HepG2 (cell line): ENCODE results near the gene CD180. TPM values are rescaled to one million over a fixed set of nuclear protein-coding genes. Genes with fewer than 3 reads are reported as not detected.

Experiments used
- ATAC-seq: fragments of 200-7000 bp; cut with Tn5 transposase; 3 replicates; pipeline ENCODE4 v1.9.1; 2020; ENCODE audit warnings: mild to moderate bottlenecking, moderate library complexity
- BruUV-seq: library from RNA; stranded (reverse); fragments of 400-500 nt; replicated peaks from 2 replicates; lab custom pipeline; 2021; lab: Mats Ljungman, UMichigan
- CTCF ChIA-PET: fragments of 300-600 bp; formaldehyde crosslinking; extraction: SDS; loops from one replicate; lab custom pipeline; 2021; ENCODE audit warnings: low total read pairs, inconsistent platforms, low intra/inter-chr PET ratio; lab: Yijun Ruan, JAX
- POLR2A ChIA-PET: fragments of 350-600 bp; sonication (Branson Sonifier 250); formaldehyde crosslinking; loops from one replicate; lab custom pipeline; 2020; ENCODE audit warnings: antibody characterized with exemption, inconsistent platforms; lab: Yijun Ruan, JAX
- DNase-seq: peaks from one replicate; pipeline ENCODE4 v3.0.0-alpha.2; 2015; ENCODE audit warnings: low spot score
- FAIRE-seq: peaks from 3 replicates; lab custom pipeline; 2011; peaks lifted over from hg19 to GRCh38; lab: Jason Lieb, UNC
- H2AFZ ChIP-seq: one replicate; pipeline ENCODE4 v1.6.1; 2011; ENCODE audit warnings: low read length, inconsistent platforms
- H3K27ac ChIP-seq: fragments of 300-600 bp; 3 replicates; pipeline ENCODE4 v1.8.0; 2011; ENCODE audit warnings: mixed run types, mild to moderate bottlenecking, mixed read lengths, low read length, inconsistent platforms; ENCODE audit not compliant: insufficient read depth; ENCODE audit errors: extremely low read length
- H3K27me3 ChIP-seq, 2 experiments: fragments of 200-600 bp in 1 of 2; 2 replicates in 1 of 2; 3 replicates in 1 of 2; pipeline versions ENCODE4 v1.6.0 to v1.8.0; 2011; ENCODE audit warnings: low read length in 2 of 2, mild to moderate bottlenecking in 2 of 2, moderate library complexity in 2 of 2, inconsistent platforms in 1 of 2; ENCODE audit not compliant: insufficient read depth in 2 of 2, control insufficient read depth in 1 of 2
- H3K36me3 ChIP-seq, 2 experiments: fragments of 200-600 bp in 1 of 2; replicated peaks in 1 of 2; 2 replicates in 1 of 2; 3 replicates in 1 of 2; pipeline versions ENCODE4 v1.5.1 to v1.8.0; 2011; ENCODE audit warnings: low read length in 2 of 2, inconsistent platforms in 1 of 2; ENCODE audit not compliant: insufficient read depth in 2 of 2, control insufficient read depth in 1 of 2
- H3K4me1 ChIP-seq: 2 replicates; pipeline ENCODE4 v1.5.1; 2012; ENCODE audit warnings: low read length, inconsistent platforms; ENCODE audit not compliant: insufficient read depth
- H3K4me2 ChIP-seq: 2 replicates; pipeline ENCODE4 v1.6.0; 2011; ENCODE audit warnings: low read depth, low read length, inconsistent platforms
- H3K4me3 ChIP-seq, 3 experiments: fragments of 200-600 bp in 1 of 3; sonication (generic), shearing (Covaris generic) in 1 of 3; replicated peaks in 1 of 3; 2 replicates each; pipeline ENCODE4 v1.5.1; 2011 to 2016; ENCODE audit warnings: low read length in 3 of 3, inconsistent platforms in 2 of 3, low read depth in 2 of 3, mild to moderate bottlenecking in 2 of 3, control low read depth in 1 of 3, mixed read lengths in 1 of 3; ENCODE audit not compliant: insufficient read depth in 1 of 3
- H3K79me2 ChIP-seq: one replicate; pipeline ENCODE4 v1.6.1; 2011; ENCODE audit warnings: low read length, inconsistent platforms; ENCODE audit not compliant: insufficient read depth
- H3K9ac ChIP-seq: 2 replicates; pipeline ENCODE4 v1.6.0; 2011; ENCODE audit warnings: mild to moderate bottlenecking, low read depth, low read length, inconsistent platforms; ENCODE audit not compliant: insufficient read depth
- H3K9me3 ChIP-seq: 2 replicates; pipeline ENCODE4 v1.5.1; 2012; ENCODE audit warnings: mild to moderate bottlenecking, low read length
- H4K20me1 ChIP-seq: 2 replicates; pipeline ENCODE4 v1.6.0; 2011; ENCODE audit warnings: inconsistent platforms, mild to moderate bottlenecking, low read length, moderate library complexity; ENCODE audit not compliant: insufficient read depth
- BRCA1 ChIP-seq: sonication (generic); formaldehyde crosslinking; IDR thresholded peaks from 2 replicates; pipeline ENCODE4 v1.4.0; 2020; ENCODE audit warnings: missing genetic modification reagents
- FOXK2 ChIP-seq: fragments of 450-650 bp; IDR thresholded peaks from 2 replicates; pipeline ENCODE4 v1.6.1; 2016
- HHEX ChIP-seq: IDR thresholded peaks from 2 replicates; pipeline ENCODE4 v1.6.1; 2016; ENCODE audit warnings: control low read depth
- HNF4A ChIP-seq: sonication (generic); formaldehyde crosslinking; IDR thresholded peaks from 2 replicates; pipeline ENCODE4 v1.4.0; 2020; ENCODE audit warnings: missing genetic modification reagents
- KLF9 ChIP-seq: IDR thresholded peaks from 2 replicates; pipeline ENCODE4 v1.6.1; 2016; ENCODE audit warnings: low read depth
- PAX8 ChIP-seq: sonication (generic); formaldehyde crosslinking; IDR thresholded peaks from 2 replicates; pipeline ENCODE4 v1.8.0; 2022; ENCODE audit warnings: mild to moderate bottlenecking, missing genetic modification reagents, borderline replicate concordance
- PAXIP1 ChIP-seq: sonication (generic); formaldehyde crosslinking; conservative IDR thresholded peaks from 2 replicates; pipeline ENCODE4 v1.4.0; 2020; ENCODE audit warnings: mild to moderate bottlenecking, missing genetic modification reagents, moderate library complexity
- SAP130 ChIP-seq: IDR thresholded peaks from 2 replicates; pipeline ENCODE4 v1.6.1; 2016; ENCODE audit warnings: low read depth
- SRY ChIP-seq: sonication (generic); formaldehyde crosslinking; IDR thresholded peaks from 2 replicates; pipeline ENCODE4 v1.8.0; 2022; ENCODE audit warnings: mild to moderate bottlenecking, missing genetic modification reagents
- ZNF20 ChIP-seq: sonication (generic); formaldehyde crosslinking; IDR thresholded peaks from 2 replicates; pipeline ENCODE4 v1.4.0; 2020; ENCODE audit warnings: mild to moderate bottlenecking, moderate library complexity, missing genetic modification reagents
- ZNF224 ChIP-seq: sonication (generic); formaldehyde crosslinking; IDR thresholded peaks from 2 replicates; pipeline ENCODE4 v1.5.0; 2020; ENCODE audit warnings: mild to moderate bottlenecking, missing genetic modification reagents
- ZNF331 ChIP-seq: sonication (generic); formaldehyde crosslinking; IDR thresholded peaks from 2 replicates; pipeline ENCODE4 v1.4.0; 2020; ENCODE audit warnings: missing genetic modification reagents
- ZNF510 ChIP-seq: sonication (generic); formaldehyde crosslinking; IDR thresholded peaks from 2 replicates; pipeline ENCODE4 v1.4.0; 2020; ENCODE audit warnings: low read depth, mild to moderate bottlenecking, missing genetic modification reagents
- ZNF850 ChIP-seq: sonication (generic); formaldehyde crosslinking; conservative IDR thresholded peaks from 2 replicates; pipeline ENCODE4 v1.9.0; 2021; ENCODE audit warnings: mild to moderate bottlenecking, missing genetic modification reagents
- ZZZ3 ChIP-seq: sonication (generic); formaldehyde crosslinking; IDR thresholded peaks from 2 replicates; pipeline ENCODE4 v1.4.0; 2020; ENCODE audit warnings: missing genetic modification reagents, mild to moderate bottlenecking, borderline replicate concordance
- WGBS: methylation state at CpG from one replicate; pipeline ENCODE4 v1.1.6; 2017; ENCODE audit warnings: low lambda C conversion rate; 5-methylcytosine and 5-hydroxymethylcytosine counted together
- in situ Hi-C: cut with HindIII; loops from 2 replicates; pipeline ENCODE4 v1.10.0; 2017; ENCODE audit warnings: low pct_unique_long_range_greater_than_20kb; ENCODE audit not compliant: extremely low pct_ligation_motif_present
- intact Hi-C: fragments of 100-400 bp; cut with micrococcal nuclease; formaldehyde crosslinking; loops from one replicate; pipeline ENCODE4 v1.10.0; 2022; ENCODE audit not compliant: unreplicated experiment
- polyA plus RNA-seq, 8 experiments: library from polyadenylated mRNA; depleted of rRNA in 3 of 8; stranded (reverse) in 7 of 8; unstranded in 1 of 8; fragments of >200 nt; fragmentation: Illumina TruSeq in 4 of 8; extraction: Trizol in 4 of 8; gene quantifications; 2 replicates each; pipeline versions ENCODE4 v1.2.1 to v1.2.3, GENCODE V29; 2011 to 2016; ENCODE audit warnings: low read depth in 4 of 8, missing spikeins in 1 of 8, mixed read lengths in 1 of 8; ENCODE audit not compliant: insufficient read depth in 1 of 8
- total RNA-seq, 5 experiments: library from RNA; depleted of rRNA; stranded (reverse); fragments of >200 nt; fragmentation: Illumina TruSeq; extraction: Trizol; gene quantifications; 2 replicates each; pipeline ENCODE4 v1.2.3, GENCODE V29; 2016; ENCODE audit warnings: low read depth in 1 of 5
- TF ChIP-seq, protein P1 (sequence below): sonication (generic); formaldehyde crosslinking; IDR thresholded peaks from 2 replicates; pipeline ENCODE4 v1.9.0; 2021; ENCODE audit warnings: missing genetic modification reagents, mild to moderate bottlenecking, borderline replicate concordance
- TF ChIP-seq, protein P2 (sequence below): sonication (generic); formaldehyde crosslinking; IDR thresholded peaks from 2 replicates; pipeline ENCODE4 v1.5.1; 2020; ENCODE audit warnings: mild to moderate bottlenecking, moderate library complexity, missing genetic modification reagents
- TF ChIP-seq, protein P3 (sequence below): sonication (generic); IDR thresholded peaks from 2 replicates; pipeline ENCODE4 v1.6.1; 2016; ENCODE audit warnings: low read depth, borderline replicate concordance

Gene CD180
- total and polyA plus RNA-seq, 2 of the 13 experiments (the other 11 are each of a cell fraction or from before 2014, with no cell fraction given), result not detected

- Histone ChIP-seq H3K79me2 (no peaks in the 10 kb centered on the region), H3K9me3 (no peaks in the 10 kb centered on the region), H3K4me3 (no peak overlapping the region), H3K9ac (no peak overlapping the region), H3K4me2 (no peak overlapping the region), H3K27ac (no peak overlapping the region), H3K4me1 (peaks cover 44% of the 10 kb centered on the region), H3K27me3 (no peaks in the 10 kb centered on the region), H2AFZ (no peak overlapping the region), H4K20me1 (no peaks in the 10 kb centered on the region)
- BruUV-seq, result no TSS peak
- in situ Hi-C loops, result no loop called here
- intact Hi-C loops, result no loop called here
- DNase-seq (peak; percentile 19), FAIRE-seq (no peak), ATAC-seq (peak; percentile 42; the same call in 2 of the 3 replicates)
- POLR2A ChIA-PET, result interaction anchor here (1.0 kb wide), 1 partner anchor 68 kb away, joined by 4 read pairs; no protein-coding TSS in a partner anchor
- CTCF ChIA-PET, result no interaction called here
- 100% methylated on average over 3 of the region's 3 CpGs for WGBS
- TF ChIP-seq, protein P1, sequence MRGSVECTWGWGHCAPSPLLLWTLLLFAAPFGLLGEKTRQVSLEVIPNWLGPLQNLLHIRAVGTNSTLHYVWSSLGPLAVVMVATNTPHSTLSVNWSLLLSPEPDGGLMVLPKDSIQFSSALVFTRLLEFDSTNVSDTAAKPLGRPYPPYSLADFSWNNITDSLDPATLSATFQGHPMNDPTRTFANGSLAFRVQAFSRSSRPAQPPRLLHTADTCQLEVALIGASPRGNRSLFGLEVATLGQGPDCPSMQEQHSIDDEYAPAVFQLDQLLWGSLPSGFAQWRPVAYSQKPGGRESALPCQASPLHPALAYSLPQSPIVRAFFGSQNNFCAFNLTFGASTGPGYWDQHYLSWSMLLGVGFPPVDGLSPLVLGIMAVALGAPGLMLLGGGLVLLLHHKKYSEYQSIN (CRISPR knock-in tag), result no peak
- TF ChIP-seq KLF9 (CRISPR knock-in tag) (no peak), SRY (CRISPR knock-in tag) (no peak), ZNF224 (CRISPR knock-in tag) (no peak), ZZZ3 (CRISPR knock-in tag) (no peak), ZNF331 (CRISPR knock-in tag) (no peak), HHEX (CRISPR knock-in tag) (no peak), ZNF20 (CRISPR knock-in tag) (no peak), PAXIP1 (0 out of 2 replicates have a peak, but pooled peaks have one; percentile 12), ZNF850 (CRISPR knock-in tag) (no peak), SAP130 (CRISPR knock-in tag) (0 out of 2 replicates have a peak, but pooled peaks have one; percentile 21), ZNF510 (CRISPR knock-in tag) (no peak), FOXK2 (no peak), HNF4A (peak; percentile 41), BRCA1 (CRISPR knock-in tag) (no peak), PAX8 (CRISPR knock-in tag) (no peak)
- TF ChIP-seq, protein P2, sequence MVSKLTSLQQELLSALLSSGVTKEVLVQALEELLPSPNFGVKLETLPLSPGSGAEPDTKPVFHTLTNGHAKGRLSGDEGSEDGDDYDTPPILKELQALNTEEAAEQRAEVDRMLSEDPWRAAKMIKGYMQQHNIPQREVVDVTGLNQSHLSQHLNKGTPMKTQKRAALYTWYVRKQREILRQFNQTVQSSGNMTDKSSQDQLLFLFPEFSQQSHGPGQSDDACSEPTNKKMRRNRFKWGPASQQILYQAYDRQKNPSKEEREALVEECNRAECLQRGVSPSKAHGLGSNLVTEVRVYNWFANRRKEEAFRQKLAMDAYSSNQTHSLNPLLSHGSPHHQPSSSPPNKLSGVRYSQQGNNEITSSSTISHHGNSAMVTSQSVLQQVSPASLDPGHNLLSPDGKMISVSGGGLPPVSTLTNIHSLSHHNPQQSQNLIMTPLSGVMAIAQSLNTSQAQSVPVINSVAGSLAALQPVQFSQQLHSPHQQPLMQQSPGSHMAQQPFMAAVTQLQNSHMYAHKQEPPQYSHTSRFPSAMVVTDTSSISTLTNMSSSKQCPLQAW (CRISPR knock-in tag), result no peak
- TF ChIP-seq, protein P3, sequence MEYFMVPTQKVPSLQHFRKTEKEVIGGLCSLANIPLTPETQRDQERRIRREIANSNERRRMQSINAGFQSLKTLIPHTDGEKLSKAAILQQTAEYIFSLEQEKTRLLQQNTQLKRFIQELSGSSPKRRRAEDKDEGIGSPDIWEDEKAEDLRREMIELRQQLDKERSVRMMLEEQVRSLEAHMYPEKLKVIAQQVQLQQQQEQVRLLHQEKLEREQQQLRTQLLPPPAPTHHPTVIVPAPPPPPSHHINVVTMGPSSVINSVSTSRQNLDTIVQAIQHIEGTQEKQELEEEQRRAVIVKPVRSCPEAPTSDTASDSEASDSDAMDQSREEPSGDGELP, result peak; percentile 28; the same call in 1 of the 2 replicates
- TF ChIP-seq, all 625 proteins: peak for 4
- peaks cover 1 to 20% of the 10 kb centered on the region in 2 experiments for H3K36me3 ChIP-seq
Observed at GRCh38 chr5:67147760-67148159, 48.8 kb downstream of the CD180 start.
